GM19438 (cell line): ENCODE results near the gene IFT122.
"Not testable (repeated sequence)": the region's sequence is repeated elsewhere in the genome, so short reads cannot be mapped to it uniquely, and the experiment has no call there.

Experiments used
- ATAC-seq: cut with Tn5 transposase; IDR thresholded peaks from one replicate; pipeline ENCODE4 v1.9.1; 2021; ENCODE audit warnings: low read depth; ENCODE audit not compliant: unreplicated experiment

Gene IFT122

DNA sequence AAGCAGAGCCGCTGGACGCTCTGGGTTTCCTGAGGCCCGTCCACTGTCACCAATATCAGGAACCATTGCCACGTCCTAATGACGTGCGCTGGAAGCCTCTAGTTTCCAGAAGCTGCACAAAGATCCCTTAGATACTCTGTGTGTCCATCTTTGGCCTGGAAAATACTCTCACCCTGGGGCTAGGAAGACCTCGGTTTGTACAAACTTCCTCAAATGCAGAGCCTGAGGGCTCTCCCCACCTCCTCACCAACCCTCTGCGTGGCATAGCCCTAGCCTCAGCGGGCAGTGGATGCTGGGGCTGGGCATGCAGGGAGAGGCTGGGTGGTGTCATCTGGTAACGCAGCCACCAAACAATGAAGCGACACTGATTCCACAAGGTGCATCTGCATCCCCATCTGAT is 91.7 kb downstream of the IFT122 start:
- ATAC-seq: no peak

DNA sequence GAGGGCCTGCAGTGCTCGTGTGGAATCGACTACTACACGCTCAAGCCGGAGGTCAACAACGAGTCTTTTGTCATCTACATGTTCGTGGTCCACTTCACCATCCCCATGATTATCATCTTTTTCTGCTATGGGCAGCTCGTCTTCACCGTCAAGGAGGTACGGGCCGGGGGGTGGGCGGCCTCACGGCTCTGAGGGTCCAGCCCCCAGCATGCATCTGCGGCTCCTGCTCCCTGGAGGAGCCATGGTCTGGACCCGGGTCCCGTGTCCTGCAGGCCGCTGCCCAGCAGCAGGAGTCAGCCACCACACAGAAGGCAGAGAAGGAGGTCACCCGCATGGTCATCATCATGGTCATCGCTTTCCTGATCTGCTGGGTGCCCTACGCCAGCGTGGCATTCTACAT is 92.2 kb downstream of the IFT122 start:
- no peak for ATAC-seq

DNA sequence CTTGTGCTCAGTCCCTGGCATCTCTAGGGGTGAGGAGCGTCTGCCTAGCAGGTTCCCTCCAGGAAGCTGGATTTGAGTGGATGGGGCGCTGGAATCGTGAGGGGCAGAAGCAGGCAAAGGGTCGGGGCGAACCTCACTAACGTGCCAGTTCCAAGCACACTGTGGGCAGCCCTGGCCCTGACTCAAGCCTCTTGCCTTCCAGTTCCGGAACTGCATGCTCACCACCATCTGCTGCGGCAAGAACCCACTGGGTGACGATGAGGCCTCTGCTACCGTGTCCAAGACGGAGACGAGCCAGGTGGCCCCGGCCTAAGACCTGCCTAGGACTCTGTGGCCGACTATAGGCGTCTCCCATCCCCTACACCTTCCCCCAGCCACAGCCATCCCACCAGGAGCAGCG is 93.4 kb downstream of the IFT122 start:
- ATAC-seq: no peak

DNA sequence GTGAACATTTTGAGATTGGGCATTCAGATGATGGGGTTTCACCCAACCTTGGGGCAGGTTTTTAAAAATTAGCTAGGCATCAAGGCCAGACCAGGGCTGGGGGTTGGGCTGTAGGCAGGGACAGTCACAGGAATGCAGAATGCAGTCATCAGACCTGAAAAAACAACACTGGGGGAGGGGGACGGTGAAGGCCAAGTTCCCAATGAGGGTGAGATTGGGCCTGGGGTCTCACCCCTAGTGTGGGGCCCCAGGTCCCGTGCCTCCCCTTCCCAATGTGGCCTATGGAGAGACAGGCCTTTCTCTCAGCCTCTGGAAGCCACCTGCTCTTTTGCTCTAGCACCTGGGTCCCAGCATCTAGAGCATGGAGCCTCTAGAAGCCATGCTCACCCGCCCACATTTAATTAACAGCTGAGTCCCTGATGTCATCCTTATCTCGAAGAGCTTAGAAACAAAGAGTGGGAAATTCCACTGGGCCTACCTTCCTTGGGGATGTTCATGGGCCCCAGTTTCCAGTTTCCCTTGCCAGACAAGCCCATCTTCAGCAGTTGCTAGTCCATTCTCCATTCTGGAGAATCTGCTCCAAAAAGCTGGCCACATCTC is 94.5 kb downstream of the IFT122 start:
- ATAC-seq: no peak

DNA sequence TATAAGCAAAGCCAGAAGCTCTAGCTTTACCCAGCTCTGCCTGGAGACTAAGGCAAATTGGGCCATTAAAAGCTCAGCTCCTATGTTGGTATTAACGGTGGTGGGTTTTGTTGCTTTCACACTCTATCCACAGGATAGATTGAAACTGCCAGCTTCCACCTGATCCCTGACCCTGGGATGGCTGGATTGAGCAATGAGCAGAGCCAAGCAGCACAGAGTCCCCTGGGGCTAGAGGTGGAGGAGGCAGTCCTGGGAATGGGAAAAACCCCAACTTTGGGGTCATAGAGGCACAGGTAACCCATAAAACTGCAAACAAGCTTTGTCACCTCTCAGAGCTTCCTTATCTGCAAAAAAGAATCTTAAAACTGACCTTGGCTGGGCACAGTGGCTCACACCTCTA is 95.1 kb downstream of the IFT122 start:
- ATAC-seq: no peak

DNA sequence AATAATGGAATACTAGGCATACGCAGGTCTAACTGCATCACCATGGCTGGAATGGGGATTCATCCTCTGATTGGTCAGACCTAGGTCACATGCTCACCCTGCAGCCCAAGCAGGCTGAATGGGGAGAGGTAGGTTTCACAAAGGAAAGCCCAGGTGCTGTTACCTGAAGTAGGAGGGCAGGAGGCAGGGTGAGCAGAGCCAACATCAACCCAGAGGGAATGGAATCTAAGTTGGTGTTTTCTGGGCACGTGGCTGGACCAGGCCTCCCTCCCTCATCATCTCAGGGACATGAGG is 96.3 kb downstream of the IFT122 start:
- ATAC-seq: no peak

DNA sequence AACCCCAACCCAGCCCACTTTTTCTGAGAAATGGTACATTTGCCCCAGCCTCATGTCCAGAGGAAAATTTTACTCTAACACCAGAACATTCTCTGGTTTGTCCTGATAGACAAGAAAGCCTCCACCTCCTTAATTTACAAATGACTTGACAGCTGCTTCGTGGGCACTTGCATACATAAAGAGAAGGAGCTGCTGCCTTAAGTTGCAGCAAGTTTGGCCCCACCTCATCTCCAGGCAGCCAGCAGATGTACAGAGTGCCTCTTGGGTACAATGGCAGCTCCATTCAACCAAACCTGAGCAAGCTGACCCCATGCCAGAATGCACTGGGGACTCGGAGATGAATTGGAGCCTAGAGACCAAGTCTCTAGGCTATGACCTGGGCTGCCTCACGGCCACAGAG is 96.8 kb downstream of the IFT122 start:
- no peak for ATAC-seq

DNA sequence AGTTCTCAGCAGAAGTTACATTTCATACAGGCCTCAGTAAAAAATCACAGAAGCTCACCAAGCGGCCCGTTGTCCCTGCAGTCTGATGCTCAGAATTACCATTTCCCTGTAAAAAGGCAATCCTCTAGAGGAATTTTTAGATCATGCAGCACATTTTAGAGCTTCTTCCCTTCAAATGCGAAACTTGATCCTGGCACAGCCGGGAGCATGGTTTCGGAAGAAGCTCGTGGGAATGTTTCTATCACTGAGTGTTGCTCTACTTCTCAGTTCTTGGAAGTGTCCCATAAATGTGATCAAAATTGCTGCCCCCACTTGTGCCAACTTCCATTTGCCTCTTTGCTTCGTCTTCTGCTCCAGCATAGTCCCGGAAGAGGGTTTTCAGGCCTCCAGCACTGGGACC is 99.2 kb downstream of the IFT122 start:
- ATAC-seq: no peak

DNA sequence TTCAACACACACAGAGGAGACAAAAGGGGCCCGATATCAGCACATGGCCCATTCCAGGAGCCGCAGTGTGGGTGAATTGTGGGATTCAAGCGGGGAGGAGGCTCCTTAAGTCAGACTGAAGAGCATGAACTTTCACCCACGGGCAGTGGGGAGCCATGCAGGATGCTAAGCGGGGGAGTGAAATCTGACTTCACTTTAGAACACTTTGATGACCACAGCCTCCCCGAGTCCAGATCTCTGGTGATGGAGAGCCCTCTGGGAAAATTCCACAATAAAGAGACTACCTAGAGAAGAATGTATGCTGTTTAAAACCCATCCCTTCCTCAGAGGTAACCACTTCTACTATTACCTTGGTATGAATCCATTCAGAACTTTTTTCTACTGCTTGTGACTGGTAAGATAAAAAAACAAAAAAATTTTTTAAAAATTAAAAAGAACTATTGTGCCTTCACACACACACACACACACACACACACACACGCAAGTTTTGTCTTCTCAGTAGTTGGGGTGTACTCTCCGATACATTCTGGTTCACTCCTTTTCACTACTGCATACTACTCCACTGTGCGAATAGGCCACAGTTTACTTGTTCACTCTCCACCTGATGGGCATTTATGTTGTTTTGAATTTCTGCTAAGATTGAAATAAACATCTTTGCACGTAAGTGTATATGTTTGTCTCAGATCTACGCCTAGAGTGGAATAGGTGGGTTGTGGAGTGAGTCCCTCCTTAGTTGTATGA is 100.9 kb downstream of the IFT122 start:
- ATAC-seq: no peak

DNA sequence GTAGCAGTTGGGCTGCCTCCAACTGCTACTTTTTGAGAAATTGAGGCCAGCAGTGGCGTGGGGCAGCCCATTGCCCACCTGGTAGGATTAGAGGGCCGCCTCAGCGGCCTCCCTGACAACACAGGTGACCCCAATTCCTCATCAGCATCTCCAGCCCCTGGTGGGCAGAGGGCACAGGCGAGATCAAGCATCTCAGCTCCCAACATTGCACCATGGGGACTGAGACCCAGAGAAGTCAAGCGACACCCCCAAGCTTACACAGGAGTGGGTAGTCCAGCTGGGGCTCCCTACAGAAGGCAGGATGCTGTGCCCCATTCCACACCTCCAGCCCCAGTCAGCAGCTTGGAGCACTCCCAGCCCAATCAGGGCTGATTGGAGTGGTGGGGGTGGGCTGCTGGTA is 102.7 kb downstream of the IFT122 start:
- ATAC-seq: no peak

DNA sequence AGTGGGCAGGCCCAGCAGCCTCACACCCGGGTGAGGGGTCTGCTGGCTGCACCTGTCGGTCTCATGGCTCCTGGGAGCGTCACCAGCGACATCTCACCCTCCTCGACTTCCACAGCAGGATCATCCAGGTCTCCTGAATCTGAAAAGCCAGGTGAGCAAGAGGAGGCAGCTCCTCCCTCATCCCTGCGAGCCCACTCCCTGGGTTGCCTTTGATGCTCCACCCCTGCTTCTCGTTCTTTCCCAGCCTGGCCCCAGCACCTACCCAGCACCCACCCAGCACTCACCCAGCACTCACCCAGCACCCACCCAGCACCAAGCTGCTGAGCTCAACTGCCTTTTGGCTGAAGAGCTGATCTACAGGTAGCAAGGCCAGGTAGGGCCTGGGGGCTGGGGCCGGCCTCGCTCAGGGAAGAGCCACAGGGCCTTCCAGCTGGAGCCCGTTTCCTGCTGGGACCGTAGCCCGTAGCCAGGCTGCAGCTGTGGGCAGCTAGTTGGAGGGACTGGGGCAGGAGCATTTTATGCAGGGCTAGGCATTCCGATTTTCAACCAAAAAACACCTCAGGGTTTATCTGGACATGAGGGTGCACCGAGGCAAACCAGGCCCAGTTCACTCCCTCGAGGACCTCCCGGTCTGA is 103.2 kb downstream of the IFT122 start, which contains the start of gene H1-8:
TSS of gene H1-8 (plus strand) at position 20 of the 635 bp plus-strand sequence. CDS start at position 64, 44 bp downstream.
- ATAC-seq: no peak

DNA sequence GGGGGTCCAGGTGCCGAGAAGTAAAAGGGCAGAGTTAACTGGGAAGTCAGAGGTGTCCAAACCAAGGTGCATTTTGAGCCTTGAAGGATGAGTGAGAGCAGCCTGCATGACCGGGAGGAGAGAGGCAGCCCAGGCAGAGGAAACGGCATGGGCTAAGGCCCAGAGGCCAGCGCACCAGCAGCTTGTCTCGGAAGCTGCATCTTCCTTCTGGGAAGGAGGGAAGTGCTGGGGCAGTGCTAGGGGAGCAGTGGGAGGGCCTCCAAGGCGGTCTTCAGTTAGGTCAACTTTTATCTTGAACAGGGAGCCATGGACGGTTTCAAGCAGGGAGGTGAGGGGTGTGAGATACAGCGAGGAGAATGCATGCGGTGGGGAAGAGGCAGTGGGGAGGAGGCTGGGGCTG is 104.0 kb downstream of the IFT122 start:
- ATAC-seq: no peak

DNA sequence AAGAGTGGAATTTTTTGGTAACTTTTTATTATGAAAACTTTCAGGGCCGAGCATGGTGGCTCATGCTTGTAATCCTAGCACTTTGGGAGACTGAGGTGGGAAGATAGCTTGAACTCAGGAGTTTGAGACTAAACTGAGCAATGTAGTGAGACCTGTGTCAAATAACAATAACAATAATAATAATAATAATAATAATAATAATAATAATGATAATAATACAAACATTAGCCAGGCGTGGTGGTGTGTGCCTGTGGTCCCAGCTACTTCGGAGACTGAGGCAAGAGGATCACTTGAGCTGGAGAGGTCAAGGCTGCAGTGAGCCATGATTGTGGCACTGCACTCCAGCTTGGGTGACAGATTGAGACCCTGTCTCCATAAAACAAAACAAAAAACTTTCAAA is 105.9 kb downstream of the IFT122 start:
- not testable (repeated sequence) for ATAC-seq

DNA sequence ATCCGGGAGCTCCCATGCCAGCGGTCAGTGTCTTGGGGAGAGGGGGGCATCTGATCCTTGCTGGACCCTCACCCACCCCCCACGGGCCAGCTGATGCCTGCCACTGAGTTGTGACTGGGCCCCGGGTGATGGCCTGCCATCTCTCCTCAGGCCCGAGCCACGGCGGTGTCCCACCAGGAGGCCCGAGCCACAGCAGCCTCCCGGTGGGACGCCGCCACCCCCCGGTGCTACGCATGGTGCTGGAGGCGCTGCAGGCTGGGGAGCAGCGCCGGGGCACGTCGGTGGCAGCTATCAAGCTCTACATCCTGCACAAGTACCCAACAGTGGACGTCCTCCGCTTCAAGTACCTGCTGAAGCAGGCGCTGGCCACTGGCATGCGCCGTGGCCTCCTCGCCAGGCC is 107.2 kb downstream of the IFT122 start:
- ATAC-seq: no peak

DNA sequence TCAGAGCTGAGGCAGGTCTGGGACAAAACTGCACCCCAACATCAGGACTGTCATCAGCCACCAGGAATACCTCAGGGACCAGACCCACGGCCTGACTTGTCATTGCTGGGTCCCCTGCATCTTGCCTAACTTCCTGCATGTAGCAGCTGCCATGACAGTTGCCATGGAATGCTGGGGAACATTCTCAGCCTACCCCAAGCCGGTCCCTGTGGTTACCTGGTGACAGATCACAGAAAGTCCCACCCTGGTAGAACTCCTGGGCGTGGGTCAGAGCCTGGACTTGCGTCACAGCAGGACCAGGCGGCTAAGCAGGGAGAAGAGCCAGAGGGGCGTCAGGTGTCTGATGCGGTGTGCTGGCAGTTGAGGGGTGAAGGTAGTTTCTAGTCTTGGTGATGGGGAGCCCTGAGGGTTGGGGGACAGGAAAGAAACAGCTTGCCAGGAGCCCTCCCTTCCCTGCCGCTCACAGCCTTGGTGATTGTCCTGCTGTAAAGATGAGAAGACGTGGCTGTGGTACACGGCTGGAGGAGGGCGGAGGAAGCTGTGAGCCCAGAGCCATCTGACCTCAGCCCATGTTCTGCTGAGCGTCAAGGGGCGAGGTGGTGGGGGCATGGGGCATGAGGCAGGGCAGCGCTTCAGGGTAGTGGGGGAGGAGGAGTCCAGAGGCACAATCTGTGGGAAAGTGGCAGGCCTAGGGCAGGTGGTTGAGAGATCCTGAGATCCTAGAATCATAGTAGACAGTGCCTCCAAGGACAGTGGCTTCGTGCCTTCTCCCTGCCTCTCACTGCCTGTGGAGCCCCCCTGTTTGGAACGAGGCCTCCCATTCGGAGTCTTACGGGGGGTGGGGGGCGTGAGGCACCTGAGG is 108.3 kb downstream of the IFT122 start:
- ATAC-seq: no peak

DNA sequence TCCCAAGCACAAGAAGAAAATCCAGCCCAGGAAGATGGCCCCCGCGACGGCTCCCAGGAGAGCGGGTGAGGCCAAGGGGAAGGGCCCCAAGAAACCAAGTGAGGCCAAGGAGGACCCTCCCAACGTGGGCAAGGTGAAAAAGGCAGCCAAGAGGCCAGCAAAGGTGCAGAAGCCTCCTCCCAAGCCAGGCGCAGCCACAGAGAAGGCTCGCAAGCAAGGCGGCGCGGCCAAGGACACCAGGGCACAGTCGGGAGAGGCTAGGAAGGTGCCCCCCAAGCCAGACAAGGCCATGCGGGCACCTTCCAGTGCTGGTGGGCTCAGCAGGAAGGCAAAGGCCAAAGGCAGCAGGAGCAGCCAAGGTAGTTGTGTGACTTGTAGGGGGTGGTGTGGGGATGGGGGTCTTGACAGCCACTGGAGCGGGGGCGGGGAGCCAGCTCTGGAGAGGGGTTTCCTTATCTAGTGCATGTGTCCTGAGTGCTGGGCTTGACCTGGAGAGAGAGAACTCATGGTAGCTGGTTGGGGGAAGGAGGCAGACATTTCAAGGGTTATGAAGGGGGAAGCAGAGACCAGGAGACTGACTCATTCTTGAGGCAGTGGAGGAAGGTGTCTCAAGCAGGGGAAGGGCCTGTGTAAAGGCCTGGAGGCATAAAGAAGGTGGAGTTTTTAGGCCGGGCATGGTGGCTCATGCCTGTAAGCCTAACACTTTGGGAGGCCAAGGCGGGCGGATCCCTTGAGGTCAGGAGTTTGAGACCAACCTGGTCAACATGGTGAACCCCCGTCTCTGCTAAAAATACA is 109.2 kb downstream of the IFT122 start:
- no peak for ATAC-seq

DNA sequence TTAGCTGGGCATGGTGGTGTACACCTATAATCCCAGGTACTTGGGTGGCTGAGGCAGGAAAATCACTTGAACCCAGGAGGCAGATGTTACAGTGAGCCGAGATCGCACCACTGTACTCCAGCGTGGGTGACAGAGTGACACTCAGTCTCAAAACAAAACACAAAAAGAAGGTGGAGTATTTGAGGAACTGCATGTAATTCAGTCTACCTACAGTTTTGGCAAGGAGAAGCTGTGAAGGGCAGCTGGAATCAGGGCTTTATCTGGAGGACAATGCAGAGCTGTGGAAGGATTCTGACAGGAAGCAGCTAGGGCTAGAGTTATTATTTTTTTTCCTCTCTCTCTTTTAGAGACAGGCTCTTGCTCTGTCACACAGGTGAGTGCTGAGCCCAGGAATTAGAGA is 109.8 kb downstream of the IFT122 start:
- ATAC-seq: no peak

DNA sequence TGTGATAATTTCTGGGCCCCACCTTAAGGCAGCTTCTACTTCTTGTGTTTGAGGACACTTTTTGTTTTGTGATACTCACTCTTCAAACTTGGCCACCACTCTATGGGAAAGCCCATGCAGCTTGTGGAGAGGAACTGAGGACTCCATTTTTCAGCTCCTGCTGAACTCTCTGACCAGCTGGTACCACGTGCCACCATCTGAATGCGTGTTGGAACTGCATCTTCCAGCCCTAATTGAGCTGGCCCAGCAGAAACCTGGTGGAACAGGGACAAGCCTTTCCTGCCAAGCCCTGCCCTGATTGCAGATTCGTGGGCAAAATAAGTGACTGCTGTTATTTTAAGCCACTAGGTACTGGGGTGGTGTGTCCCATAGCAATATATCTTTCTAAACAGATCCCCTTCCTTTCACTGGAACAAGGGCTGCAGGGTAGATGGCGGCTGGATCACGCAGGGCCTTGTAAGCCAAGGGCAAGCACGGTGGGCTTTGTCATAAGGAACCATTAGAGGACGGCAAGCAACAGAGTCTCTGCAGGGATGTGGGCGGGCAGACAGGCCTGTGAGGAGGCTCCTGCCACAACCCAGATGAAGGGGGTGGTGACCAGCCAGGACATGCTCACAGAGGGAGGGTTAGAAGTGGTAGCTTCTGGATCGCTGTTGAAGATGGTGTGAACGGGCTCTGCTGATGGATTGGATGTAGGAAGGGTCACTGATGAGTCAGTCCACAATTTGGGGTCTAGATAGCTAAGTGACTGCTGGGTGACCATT is 112.4 kb downstream of the IFT122 start:
- no peak for ATAC-seq

DNA sequence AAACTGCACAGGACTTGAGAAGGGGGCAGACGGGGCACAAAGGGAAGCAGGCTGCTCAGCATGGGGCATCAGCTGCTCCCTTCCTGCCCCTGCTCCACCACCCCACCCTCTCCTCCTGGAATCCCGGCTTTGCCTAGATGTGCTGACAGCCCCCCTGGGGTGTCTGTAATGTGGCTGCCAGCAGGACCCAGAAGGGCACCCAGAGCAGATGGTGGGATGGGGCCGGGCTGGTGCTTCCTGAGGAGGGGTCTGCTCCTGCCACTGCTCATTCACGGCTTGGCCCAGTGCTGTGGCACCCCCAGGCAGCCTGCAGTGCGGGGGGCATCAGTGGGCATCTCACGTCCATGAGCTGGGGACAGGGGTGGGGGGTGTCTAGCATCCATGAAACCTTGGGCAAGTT is 113.1 kb downstream of the IFT122 start:
- no peak for ATAC-seq

DNA sequence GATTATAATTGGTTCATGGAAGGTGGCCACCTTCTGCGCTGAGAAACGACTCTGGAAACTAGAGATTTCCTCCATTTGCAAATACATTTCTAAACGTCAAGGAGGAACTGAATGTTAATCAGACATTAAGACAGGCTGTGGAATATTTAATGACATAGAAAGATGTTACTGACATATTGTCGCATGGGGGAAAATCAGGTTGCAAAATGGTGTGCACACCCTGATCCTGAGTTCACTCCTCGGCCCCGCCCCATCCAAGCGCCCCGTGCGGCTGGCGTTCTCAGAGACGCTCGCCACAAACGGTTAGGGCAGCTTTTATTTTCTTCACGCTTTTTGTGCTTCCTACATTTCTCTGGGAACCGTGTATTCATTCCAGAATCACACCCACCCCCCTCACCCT is 113.7 kb downstream of the IFT122 start:
- no peak for ATAC-seq
